Brain pericyte (primary cell): ENCODE data around the gene USP54.

Experiments used
- DNase-seq: peaks from one replicate; pipeline ENCODE4 v3.0.0-alpha.2; 2012; ENCODE audit warnings: low read depth, low spot score

Gene USP54

GRCh38 chr10:73465978-73466726 is 125.0 kb downstream of the USP54 start:
- no peak for DNase-seq

- no peak for DNase-seq
Observed at GRCh38 chr10:73460897-73461296, 130.2 kb downstream of the USP54 start.

- DNase-seq: no peak
Observed at GRCh38 chr10:73459683-73460314, 131.3 kb downstream of the USP54 start.

GRCh38 chr10:73456187-73456890 is 134.8 kb downstream of the USP54 start:
- DNase-seq: no peak

GRCh38 chr10:73449113-73449512 is 142.0 kb downstream of the USP54 start:
- DNase-seq: no peak

GRCh38 chr10:73448384-73448783 is 142.8 kb downstream of the USP54 start:
- no peak for DNase-seq
